GM23338 (cell line): ENCODE measurements around the gene SOX10. TPM values are rescaled to one million over a fixed set of nuclear protein-coding genes. Genes with fewer than 3 reads are reported as not detected.

Source experiments
- ATAC-seq: fragments of 200-7000 bp; cut with Tn5 transposase; 3 replicates; pipeline ENCODE4 v1.9.1; 2020
- DNase-seq: peaks from one replicate; pipeline ENCODE4 v3.0.0-alpha.2; 2015; ENCODE audit warnings: low spot score
- H2AFZ ChIP-seq: fragments of 200-600 bp; sonication (generic); 2 replicates; pipeline ENCODE4 v1.8.0; 2016; ENCODE audit warnings: antibody characterized with exemption, mild to moderate bottlenecking, moderate library complexity
- H3F3A ChIP-seq: fragments of 200-600 bp; sonication (generic); replicated peaks from 2 replicates; pipeline ENCODE4 v1.8.0; 2017; ENCODE audit warnings: antibody characterized with exemption, mixed run types, low read depth
- H3K27ac ChIP-seq: fragments of 200-600 bp; sonication (generic); 2 replicates; pipeline ENCODE4 v1.6.1; 2016; ENCODE audit warnings: low read depth
- H3K27me3 ChIP-seq: fragments of 200-600 bp; sonication (generic); 2 replicates; pipeline ENCODE4 v1.8.0; 2016; ENCODE audit warnings: mild to moderate bottlenecking, mixed run types, moderate library complexity; ENCODE audit not compliant: insufficient read depth
- H3K36me3 ChIP-seq: fragments of 200-600 bp; sonication (generic); 2 replicates; pipeline ENCODE4 v1.8.0; 2016; ENCODE audit warnings: mild to moderate bottlenecking; ENCODE audit not compliant: insufficient read depth
- H3K4me1 ChIP-seq: fragments of 200-600 bp; sonication (generic); 2 replicates; pipeline ENCODE4 v1.8.0; 2016; ENCODE audit warnings: mild to moderate bottlenecking, moderate library complexity; ENCODE audit not compliant: insufficient read depth
- H3K4me2 ChIP-seq: fragments of 200-600 bp; sonication (generic); 2 replicates; pipeline ENCODE4 v1.7.1; 2017; ENCODE audit warnings: mixed run types
- H3K4me3 ChIP-seq: fragments of 200-600 bp; sonication (generic); 2 replicates; pipeline ENCODE4 v1.6.1; 2016; ENCODE audit warnings: mixed run types
- H3K79me2 ChIP-seq: fragments of 200-600 bp; sonication (generic); replicated peaks from 2 replicates; pipeline ENCODE4 v1.8.0; 2017; ENCODE audit warnings: mild to moderate bottlenecking; ENCODE audit not compliant: insufficient read depth
- H3K9me2 ChIP-seq: fragments of 200-600 bp; sonication (generic); 2 replicates; pipeline ENCODE4 v1.8.0; 2017; ENCODE audit not compliant: insufficient read depth
- H4K20me1 ChIP-seq: fragments of 200-600 bp; sonication (generic); replicated peaks from 2 replicates; pipeline ENCODE4 v1.8.0; 2017; ENCODE audit warnings: mild to moderate bottlenecking; ENCODE audit not compliant: insufficient read depth
- H3K27ac Mint-ChIP-seq: 2 replicates; pipeline ENCODE4 v1.8.0; 2020; ENCODE audit warnings: inconsistent platforms, mild to moderate bottlenecking, moderate library complexity, mixed read lengths
- H3K27me3 Mint-ChIP-seq: 3 replicates; pipeline ENCODE4 v1.8.0; 2022; ENCODE audit warnings: low read depth, mild to moderate bottlenecking, moderate library complexity, mixed read lengths, inconsistent platforms; ENCODE audit not compliant: insufficient read depth, poor library complexity
- H3K36me3 Mint-ChIP-seq: 3 replicates; pipeline ENCODE4 v1.8.0; 2021; ENCODE audit warnings: low read depth, mild to moderate bottlenecking, inconsistent platforms, moderate library complexity, mixed read lengths
- H3K4me1 Mint-ChIP-seq: 3 replicates; pipeline ENCODE4 v1.8.0; 2020; ENCODE audit warnings: mild to moderate bottlenecking, inconsistent platforms, mixed read lengths
- H3K4me3 Mint-ChIP-seq: 3 replicates; pipeline ENCODE4 v1.8.0; 2021; ENCODE audit warnings: moderate library complexity, mild to moderate bottlenecking, inconsistent platforms, mixed read lengths
- H3K9me3 Mint-ChIP-seq: 3 replicates; pipeline ENCODE4 v1.8.0; 2020; ENCODE audit warnings: moderate library complexity, mild to moderate bottlenecking, inconsistent platforms, mixed read lengths
- CREB1 ChIP-seq: fragments of 250-450 bp; sonication (Bioruptor Pico); IDR thresholded peaks from 2 replicates; pipeline ENCODE4 v1.5.0; 2020; ENCODE audit warnings: low read depth, mild to moderate bottlenecking, moderate library complexity
- EZH2 ChIP-seq: fragments of 200-600 bp; sonication (generic); IDR thresholded peaks from one replicate; pipeline ENCODE4 v1.8.0; 2017; ENCODE audit warnings: antibody characterized with exemption, mild to moderate bottlenecking, low read depth; ENCODE audit not compliant: unreplicated experiment
- EZH2phosphoT487 ChIP-seq: fragments of 200-600 bp; sonication (generic); IDR thresholded peaks from one replicate; pipeline ENCODE4 v1.8.1; 2018; ENCODE audit warnings: antibody characterized with exemption; ENCODE audit not compliant: unreplicated experiment
- JUNB ChIP-seq: IDR thresholded peaks from one replicate; pipeline ENCODE4 v1.6.1; 2016; ENCODE audit warnings: antibody characterized with exemption; ENCODE audit not compliant: unreplicated experiment
- NANOG ChIP-seq: IDR thresholded peaks from 2 replicates; pipeline ENCODE4 v1.6.1; 2016; ENCODE audit warnings: antibody characterized with exemption, borderline replicate concordance
- POLR2AphosphoS5 ChIP-seq: IDR thresholded peaks from 2 replicates; pipeline ENCODE4 v1.6.1; 2016; ENCODE audit warnings: antibody characterized with exemption, low read depth
- STAT1 ChIP-seq: IDR thresholded peaks from one replicate; pipeline ENCODE4 v1.6.1; 2016; ENCODE audit warnings: antibody characterized with exemption; ENCODE audit not compliant: unreplicated experiment
- ZNF114 ChIP-seq: fragments of 250-450 bp; sonication (Bioruptor Pico); IDR thresholded peaks from 2 replicates; pipeline ENCODE4 v1.5.0; 2020; ENCODE audit warnings: mild to moderate bottlenecking, moderate library complexity
- polyA plus RNA-seq: library from polyadenylated mRNA; unstranded; fragments of >200 nt; fragmentation: Nextera tagmentation; extraction: Ambion mirVana; gene quantifications from 2 replicates; pipeline ENCODE4 v1.2.1, GENCODE V29; 2016
- total RNA-seq: library from RNA; depleted of rRNA; stranded (reverse); fragments of >200 nt; shearing (Covaris generic); gene quantifications from 2 replicates; pipeline ENCODE4 v1.2.3, GENCODE V29; 2014
- TF ChIP-seq, protein P1 (sequence below): fragments of 250-450 bp; sonication (Bioruptor Pico); IDR thresholded peaks from 2 replicates; pipeline ENCODE4 v1.5.0; 2020; ENCODE audit warnings: mild to moderate bottlenecking, moderate library complexity
- TF ChIP-seq, protein P2 (sequence below): IDR thresholded peaks from one replicate; pipeline ENCODE4 v1.6.1; 2018; ENCODE audit warnings: antibody characterized with exemption; ENCODE audit not compliant: unreplicated experiment
- TF ChIP-seq, protein P3 (sequence below): IDR thresholded peaks from 2 replicates; pipeline ENCODE4 v1.6.1; 2016; ENCODE audit warnings: antibody characterized with exemption
- TF ChIP-seq, protein P4 (sequence below), 2 experiments: fragments of 200-600 bp in 1 of 2; sonication (generic) in 1 of 2; conservative IDR thresholded peaks; 2 replicates each; pipeline versions ENCODE4 v1.5.1 to v1.6.1; 2016 to 2017; ENCODE audit warnings: antibody characterized with exemption in 2 of 2, low read depth in 2 of 2, mild to moderate bottlenecking in 2 of 2, moderate library complexity in 1 of 2

Gene SOX10
- total and polyA plus RNA-seq, 2 experiments from 2014 or later, result 1.1 to 2.1 TPM

DNA sequence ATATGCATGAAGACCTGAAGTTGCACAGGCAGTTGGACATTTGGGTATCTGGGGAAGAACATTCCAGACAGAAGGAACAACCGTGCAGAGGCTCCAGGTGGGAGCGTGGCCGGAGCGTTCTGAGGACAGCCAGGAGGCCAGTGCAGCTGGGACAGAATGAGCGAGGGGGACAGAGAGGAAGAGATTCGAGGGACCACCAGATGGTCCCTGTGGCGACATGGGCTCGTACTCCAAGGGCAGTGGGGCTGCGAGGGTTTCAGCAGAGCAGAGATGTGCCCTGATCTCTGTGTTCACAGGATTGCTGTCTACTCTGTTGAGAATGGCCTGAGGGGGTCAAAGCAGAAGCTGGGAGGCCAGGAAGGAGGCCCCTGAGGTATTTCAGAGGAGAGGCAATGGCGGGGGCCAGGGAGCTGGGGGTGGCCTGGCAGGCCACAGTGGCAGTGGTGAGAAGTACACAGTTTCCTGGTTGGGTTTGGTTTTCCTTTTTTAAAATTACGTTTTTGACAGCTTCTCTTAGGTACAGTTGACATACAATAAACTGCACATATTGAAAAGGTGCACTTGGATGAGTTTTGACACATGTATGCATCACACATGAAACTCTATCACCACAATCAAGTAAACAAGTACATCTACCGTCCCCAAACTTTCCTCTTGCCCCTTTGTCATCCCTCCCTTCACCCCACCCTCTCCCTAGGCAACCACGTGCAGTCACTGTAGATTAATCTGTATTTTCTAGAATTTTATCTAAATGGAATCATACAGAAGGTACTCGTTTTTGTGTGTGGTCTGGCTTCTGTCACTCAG, 24.8 kb upstream of the SOX10 start:
- Histone ChIP-seq H3K4me2 (no peak overlapping the region), H3K4me1 (no peaks in the 10 kb centered on the region), H2AFZ (no peak overlapping the region), H4K20me1 (no peaks in the 10 kb centered on the region), H3K4me3 (no peak overlapping the region), H3K27ac (no peak overlapping the region), H3K9me2 (no peaks in the 10 kb centered on the region), H3K27me3 (no peaks in the 10 kb centered on the region), H3K79me2 (no peaks in the 10 kb centered on the region), H3F3A (no peaks in the 10 kb centered on the region), H3K36me3 (no peaks in the 10 kb centered on the region)
- Mint-ChIP-seq H3K27me3 (peaks cover 5% of the 10 kb centered on the region), H3K9me3 (no peaks in the 10 kb centered on the region; the same call in 2 of the 3 replicates), H3K4me3 (no peak overlapping the region), H3K27ac (no peak overlapping the region), H3K4me1 (no peaks in the 10 kb centered on the region), H3K36me3 (no peaks in the 10 kb centered on the region)
- no peak for TF ChIP-seq NANOG
- TF ChIP-seq, protein P1, sequence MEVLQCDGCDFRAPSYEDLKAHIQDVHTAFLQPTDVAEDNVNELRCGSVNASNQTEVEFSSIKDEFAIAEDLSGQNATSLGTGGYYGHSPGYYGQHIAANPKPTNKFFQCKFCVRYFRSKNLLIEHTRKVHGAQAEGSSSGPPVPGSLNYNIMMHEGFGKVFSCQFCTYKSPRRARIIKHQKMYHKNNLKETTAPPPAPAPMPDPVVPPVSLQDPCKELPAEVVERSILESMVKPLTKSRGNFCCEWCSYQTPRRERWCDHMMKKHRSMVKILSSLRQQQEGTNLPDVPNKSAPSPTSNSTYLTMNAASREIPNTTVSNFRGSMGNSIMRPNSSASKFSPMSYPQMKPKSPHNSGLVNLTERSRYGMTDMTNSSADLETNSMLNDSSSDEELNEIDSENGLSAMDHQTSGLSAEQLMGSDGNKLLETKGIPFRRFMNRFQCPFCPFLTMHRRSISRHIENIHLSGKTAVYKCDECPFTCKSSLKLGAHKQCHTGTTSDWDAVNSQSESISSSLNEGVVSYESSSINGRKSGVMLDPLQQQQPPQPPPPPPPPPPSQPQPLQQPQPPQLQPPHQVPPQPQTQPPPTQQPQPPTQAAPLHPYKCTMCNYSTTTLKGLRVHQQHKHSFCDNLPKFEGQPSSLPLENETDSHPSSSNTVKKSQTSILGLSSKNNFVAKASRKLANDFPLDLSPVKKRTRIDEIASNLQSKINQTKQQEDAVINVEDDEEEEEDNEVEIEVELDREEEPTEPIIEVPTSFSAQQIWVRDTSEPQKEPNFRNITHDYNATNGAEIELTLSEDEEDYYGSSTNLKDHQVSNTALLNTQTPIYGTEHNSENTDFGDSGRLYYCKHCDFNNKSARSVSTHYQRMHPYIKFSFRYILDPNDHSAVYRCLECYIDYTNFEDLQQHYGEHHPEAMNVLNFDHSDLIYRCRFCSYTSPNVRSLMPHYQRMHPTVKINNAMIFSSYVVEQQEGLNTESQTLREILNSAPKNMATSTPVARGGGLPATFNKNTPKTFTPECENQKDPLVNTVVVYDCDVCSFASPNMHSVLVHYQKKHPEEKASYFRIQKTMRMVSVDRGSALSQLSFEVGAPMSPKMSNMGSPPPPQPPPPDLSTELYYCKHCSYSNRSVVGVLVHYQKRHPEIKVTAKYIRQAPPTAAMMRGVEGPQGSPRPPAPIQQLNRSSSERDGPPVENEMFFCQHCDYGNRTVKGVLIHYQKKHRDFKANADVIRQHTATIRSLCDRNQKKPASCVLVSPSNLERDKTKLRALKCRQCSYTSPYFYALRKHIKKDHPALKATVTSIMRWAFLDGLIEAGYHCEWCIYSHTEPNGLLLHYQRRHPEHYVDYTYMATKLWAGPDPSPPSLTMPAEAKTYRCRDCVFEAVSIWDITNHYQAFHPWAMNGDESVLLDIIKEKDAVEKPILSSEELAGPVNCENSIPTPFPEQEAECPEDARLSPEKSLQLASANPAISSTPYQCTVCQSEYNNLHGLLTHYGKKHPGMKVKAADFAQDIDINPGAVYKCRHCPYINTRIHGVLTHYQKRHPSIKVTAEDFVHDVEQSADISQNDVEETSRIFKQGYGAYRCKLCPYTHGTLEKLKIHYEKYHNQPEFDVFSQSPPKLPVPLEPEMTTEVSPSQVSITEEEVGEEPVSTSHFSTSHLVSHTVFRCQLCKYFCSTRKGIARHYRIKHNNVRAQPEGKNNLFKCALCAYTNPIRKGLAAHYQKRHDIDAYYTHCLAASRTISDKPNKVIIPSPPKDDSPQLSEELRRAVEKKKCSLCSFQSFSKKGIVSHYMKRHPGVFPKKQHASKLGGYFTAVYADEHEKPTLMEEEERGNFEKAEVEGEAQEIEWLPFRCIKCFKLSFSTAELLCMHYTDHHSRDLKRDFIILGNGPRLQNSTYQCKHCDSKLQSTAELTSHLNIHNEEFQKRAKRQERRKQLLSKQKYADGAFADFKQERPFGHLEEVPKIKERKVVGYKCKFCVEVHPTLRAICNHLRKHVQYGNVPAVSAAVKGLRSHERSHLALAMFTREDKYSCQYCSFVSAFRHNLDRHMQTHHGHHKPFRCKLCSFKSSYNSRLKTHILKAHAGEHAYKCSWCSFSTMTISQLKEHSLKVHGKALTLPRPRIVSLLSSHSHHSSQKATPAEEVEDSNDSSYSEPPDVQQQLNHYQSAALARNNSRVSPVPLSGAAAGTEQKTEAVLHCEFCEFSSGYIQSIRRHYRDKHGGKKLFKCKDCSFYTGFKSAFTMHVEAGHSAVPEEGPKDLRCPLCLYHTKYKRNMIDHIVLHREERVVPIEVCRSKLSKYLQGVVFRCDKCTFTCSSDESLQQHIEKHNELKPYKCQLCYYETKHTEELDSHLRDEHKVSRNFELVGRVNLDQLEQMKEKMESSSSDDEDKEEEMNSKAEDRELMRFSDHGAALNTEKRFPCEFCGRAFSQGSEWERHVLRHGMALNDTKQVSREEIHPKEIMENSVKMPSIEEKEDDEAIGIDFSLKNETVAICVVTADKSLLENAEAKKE (CRISPR knock-in tag), result no peak
- no peak for TF ChIP-seq EZH2phosphoT487
- no peak for TF ChIP-seq POLR2AphosphoS5
- no peak for TF ChIP-seq ZNF114 (CRISPR knock-in tag)
- TF ChIP-seq EZH2, result no peak
- TF ChIP-seq STAT1, result no peak
- no peak for TF ChIP-seq CREB1
- TF ChIP-seq, protein P2, sequence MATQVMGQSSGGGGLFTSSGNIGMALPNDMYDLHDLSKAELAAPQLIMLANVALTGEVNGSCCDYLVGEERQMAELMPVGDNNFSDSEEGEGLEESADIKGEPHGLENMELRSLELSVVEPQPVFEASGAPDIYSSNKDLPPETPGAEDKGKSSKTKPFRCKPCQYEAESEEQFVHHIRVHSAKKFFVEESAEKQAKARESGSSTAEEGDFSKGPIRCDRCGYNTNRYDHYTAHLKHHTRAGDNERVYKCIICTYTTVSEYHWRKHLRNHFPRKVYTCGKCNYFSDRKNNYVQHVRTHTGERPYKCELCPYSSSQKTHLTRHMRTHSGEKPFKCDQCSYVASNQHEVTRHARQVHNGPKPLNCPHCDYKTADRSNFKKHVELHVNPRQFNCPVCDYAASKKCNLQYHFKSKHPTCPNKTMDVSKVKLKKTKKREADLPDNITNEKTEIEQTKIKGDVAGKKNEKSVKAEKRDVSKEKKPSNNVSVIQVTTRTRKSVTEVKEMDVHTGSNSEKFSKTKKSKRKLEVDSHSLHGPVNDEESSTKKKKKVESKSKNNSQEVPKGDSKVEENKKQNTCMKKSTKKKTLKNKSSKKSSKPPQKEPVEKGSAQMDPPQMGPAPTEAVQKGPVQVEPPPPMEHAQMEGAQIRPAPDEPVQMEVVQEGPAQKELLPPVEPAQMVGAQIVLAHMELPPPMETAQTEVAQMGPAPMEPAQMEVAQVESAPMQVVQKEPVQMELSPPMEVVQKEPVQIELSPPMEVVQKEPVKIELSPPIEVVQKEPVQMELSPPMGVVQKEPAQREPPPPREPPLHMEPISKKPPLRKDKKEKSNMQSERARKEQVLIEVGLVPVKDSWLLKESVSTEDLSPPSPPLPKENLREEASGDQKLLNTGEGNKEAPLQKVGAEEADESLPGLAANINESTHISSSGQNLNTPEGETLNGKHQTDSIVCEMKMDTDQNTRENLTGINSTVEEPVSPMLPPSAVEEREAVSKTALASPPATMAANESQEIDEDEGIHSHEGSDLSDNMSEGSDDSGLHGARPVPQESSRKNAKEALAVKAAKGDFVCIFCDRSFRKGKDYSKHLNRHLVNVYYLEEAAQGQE, result no peak
- TF ChIP-seq, protein P3, sequence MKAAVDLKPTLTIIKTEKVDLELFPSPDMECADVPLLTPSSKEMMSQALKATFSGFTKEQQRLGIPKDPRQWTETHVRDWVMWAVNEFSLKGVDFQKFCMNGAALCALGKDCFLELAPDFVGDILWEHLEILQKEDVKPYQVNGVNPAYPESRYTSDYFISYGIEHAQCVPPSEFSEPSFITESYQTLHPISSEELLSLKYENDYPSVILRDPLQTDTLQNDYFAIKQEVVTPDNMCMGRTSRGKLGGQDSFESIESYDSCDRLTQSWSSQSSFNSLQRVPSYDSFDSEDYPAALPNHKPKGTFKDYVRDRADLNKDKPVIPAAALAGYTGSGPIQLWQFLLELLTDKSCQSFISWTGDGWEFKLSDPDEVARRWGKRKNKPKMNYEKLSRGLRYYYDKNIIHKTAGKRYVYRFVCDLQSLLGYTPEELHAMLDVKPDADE, result no peak
- TF ChIP-seq JUNB, result no peak
- TF ChIP-seq, protein P4, sequence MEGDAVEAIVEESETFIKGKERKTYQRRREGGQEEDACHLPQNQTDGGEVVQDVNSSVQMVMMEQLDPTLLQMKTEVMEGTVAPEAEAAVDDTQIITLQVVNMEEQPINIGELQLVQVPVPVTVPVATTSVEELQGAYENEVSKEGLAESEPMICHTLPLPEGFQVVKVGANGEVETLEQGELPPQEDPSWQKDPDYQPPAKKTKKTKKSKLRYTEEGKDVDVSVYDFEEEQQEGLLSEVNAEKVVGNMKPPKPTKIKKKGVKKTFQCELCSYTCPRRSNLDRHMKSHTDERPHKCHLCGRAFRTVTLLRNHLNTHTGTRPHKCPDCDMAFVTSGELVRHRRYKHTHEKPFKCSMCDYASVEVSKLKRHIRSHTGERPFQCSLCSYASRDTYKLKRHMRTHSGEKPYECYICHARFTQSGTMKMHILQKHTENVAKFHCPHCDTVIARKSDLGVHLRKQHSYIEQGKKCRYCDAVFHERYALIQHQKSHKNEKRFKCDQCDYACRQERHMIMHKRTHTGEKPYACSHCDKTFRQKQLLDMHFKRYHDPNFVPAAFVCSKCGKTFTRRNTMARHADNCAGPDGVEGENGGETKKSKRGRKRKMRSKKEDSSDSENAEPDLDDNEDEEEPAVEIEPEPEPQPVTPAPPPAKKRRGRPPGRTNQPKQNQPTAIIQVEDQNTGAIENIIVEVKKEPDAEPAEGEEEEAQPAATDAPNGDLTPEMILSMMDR (conservative IDR thresholded peaks at IDR 0.05; ENCODE audit: low read depth in 2 of 2), result no peak
- no peak for DNase-seq
- ATAC-seq, result no peak
